ENCODE results near the gene TSC2. TPM values are rescaled to one million over a fixed set of nuclear protein-coding genes. Genes with fewer than 3 reads are reported as not detected.
"Not testable (repeated sequence)": the region's sequence is repeated elsewhere in the genome, so short reads cannot be mapped to it uniquely, and the experiment has no call there.

TSC2 gene
- total and polyA plus RNA-seq, 2 of the 13 experiments (the other 11 are each of a cell fraction or from before 2014, with no cell fraction given) = 19.6 to 40.4 TPM

- intact Hi-C loops (cut with micrococcal nuclease; ENCODE audit: unreplicated experiment) = no loop called here
- peaks cover 0 to 2% of the 10 kb centered on the region in 2 experiments; a peak in 1 of 5 replicates for H3K36me3 ChIP-seq (replicated peaks in 1 of 2; ENCODE audit: control insufficient read depth in 1 of 2, insufficient read depth in 2 of 2, low read length in 2 of 2)
- ChIA-PET POLR2A (no interaction called here), CTCF (ENCODE audit: low intra/inter-chr PET ratio, low total read pairs) (no interaction called here)
- WGBS (ENCODE audit: low lambda C conversion rate) = 100% methylated on average over 2 of the region's 13 CpGs
- in situ Hi-C loops (cut with HindIII; ENCODE audit: extremely low pct_ligation_motif_present, low pct_unique_long_range_greater_than_20kb) = no loop called here
- no peak for DNase-seq (ENCODE audit: low spot score)
- no TSS peak for BruUV-seq (replicated peaks)
- no peak for ATAC-seq
- no peaks in the 10 kb centered on the region for H3K27me3 ChIP-seq (ENCODE audit: control insufficient read depth in 1 of 2, insufficient read depth in 2 of 2, low read length in 2 of 2)
- no peak overlapping the region for H2AFZ ChIP-seq (ENCODE audit: low read length)
- H3K4me1 ChIP-seq (ENCODE audit: insufficient read depth, low read length) = no peaks in the 10 kb centered on the region
- no peak overlapping the region for H3K27ac ChIP-seq (ENCODE audit: extremely low read length, insufficient read depth, low read length)
- H3K9me3 ChIP-seq (ENCODE audit: low read length) = no peaks in the 10 kb centered on the region
- peaks cover 2% of the 10 kb centered on the region for H3K79me2 ChIP-seq (ENCODE audit: insufficient read depth, low read length)
- TF ChIP-seq ZNF773 (CRISPR knock-in tag; IDR thresholded peaks at IDR 0.05; ENCODE audit: borderline replicate concordance) = no peak
- no peak for TF ChIP-seq PRDM4 (CRISPR knock-in tag; IDR thresholded peaks at IDR 0.05; ENCODE audit: borderline replicate concordance)
- TF ChIP-seq ZNF101 (CRISPR knock-in tag; IDR thresholded peaks at IDR 0.05; ENCODE audit: borderline replicate concordance, low read depth) = no peak
- no peak for TF ChIP-seq STAT5B (CRISPR knock-in tag; IDR thresholded peaks at IDR 0.05)
- no peak for TF ChIP-seq HOXD1 (CRISPR knock-in tag; IDR thresholded peaks at IDR 0.05)
- no peak for TF ChIP-seq CEBPZ (IDR thresholded peaks at IDR 0.05; ENCODE audit: low read length)
- no peak for TF ChIP-seq PCBP1 (IDR thresholded peaks at IDR 0.05; ENCODE audit: borderline replicate concordance, low read depth, low read length)
- TF ChIP-seq ZBTB14 (CRISPR knock-in tag; IDR thresholded peaks at IDR 0.05) = no peak
- TF ChIP-seq MXI1 (IDR thresholded peaks at IDR 0.05; ENCODE audit: borderline replicate concordance, low read depth, low read length) = no peak
- no peak for TF ChIP-seq SMC3 (IDR thresholded peaks at IDR 0.05; ENCODE audit: low read length)
- no peak for TF ChIP-seq ZNF891 (CRISPR knock-in tag; IDR thresholded peaks at IDR 0.05)
- no peaks in the 10 kb centered on the region for H4K20me1 ChIP-seq (ENCODE audit: insufficient read depth, low read length)
- no peak overlapping the region for H3K4me2 ChIP-seq (ENCODE audit: low read depth, low read length)
- H3K4me3 ChIP-seq (replicated peaks in 1 of 3; ENCODE audit: insufficient read depth in 1 of 3, low read depth in 2 of 3, low read length in 3 of 3) = no peak overlapping the region
- H3K9ac ChIP-seq (ENCODE audit: insufficient read depth, low read depth, low read length) = no peak overlapping the region
- no peak for FAIRE-seq
These were observed 67.8 kb downstream of the TSC2 start for GRCh38 chr16:2115591-2115973.

- in situ Hi-C loops (cut with HindIII; ENCODE audit: extremely low pct_ligation_motif_present, low pct_unique_long_range_greater_than_20kb); POLR2A ChIA-PET; H3K4me1 ChIP-seq (ENCODE audit: insufficient read depth, low read length); H3K9ac ChIP-seq (ENCODE audit: insufficient read depth, low read depth, low read length); H3K4me3 ChIP-seq (replicated peaks in 1 of 3; ENCODE audit: insufficient read depth in 1 of 3, low read depth in 2 of 3, low read length in 3 of 3); ATAC-seq; intact Hi-C loops (cut with micrococcal nuclease; ENCODE audit: unreplicated experiment); H3K9me3 ChIP-seq (ENCODE audit: low read length); H3K27me3 ChIP-seq (ENCODE audit: control insufficient read depth in 1 of 2, insufficient read depth in 2 of 2, low read length in 2 of 2); H3K36me3 ChIP-seq (replicated peaks in 1 of 2; ENCODE audit: control insufficient read depth in 1 of 2, insufficient read depth in 2 of 2, low read length in 2 of 2); H2AFZ ChIP-seq (ENCODE audit: low read length); H3K79me2 ChIP-seq (ENCODE audit: insufficient read depth, low read length); DNase-seq (ENCODE audit: low spot score); BruUV-seq (replicated peaks); CTCF ChIA-PET (ENCODE audit: low intra/inter-chr PET ratio, low total read pairs); FAIRE-seq; H3K27ac ChIP-seq (ENCODE audit: extremely low read length, insufficient read depth, low read length); H3K4me2 ChIP-seq (ENCODE audit: low read depth, low read length); H4K20me1 ChIP-seq (ENCODE audit: insufficient read depth, low read length): not testable (repeated sequence)
- WGBS (ENCODE audit: low lambda C conversion rate) = no CpG with 5 or more reads among the region's 24 CpGs
These were observed 68.6 kb downstream of the TSC2 start for GRCh38 chr16:2116428-2116827.
